HepG2 (cell line): Measurements from ENCODE around the gene PRM2. TPM values are rescaled to one million over a fixed set of nuclear protein-coding genes. Genes with fewer than 3 reads are reported as not detected.
A peak's percentile ranks its signal among the peaks of the same experiment; 100 is the strongest.

Experiments
- BCL6 ChIP-seq: IDR thresholded peaks from 2 replicates; pipeline ENCODE4 v1.6.1; 2016; ENCODE audit warnings: missing genetic modification reagents, missing compliant biosample characterization
- JUN ChIP-seq: sonication (generic); formaldehyde crosslinking; IDR thresholded peaks from 2 replicates; pipeline ENCODE4 v1.4.0; 2020; ENCODE audit warnings: mild to moderate bottlenecking, missing genetic modification reagents
- MTF1 ChIP-seq: sonication (generic); formaldehyde crosslinking; IDR thresholded peaks from 2 replicates; pipeline ENCODE4 v1.5.0; 2020; ENCODE audit warnings: missing genetic modification reagents
- NFKB2 ChIP-seq: sonication (generic); formaldehyde crosslinking; IDR thresholded peaks from 2 replicates; pipeline ENCODE4 v1.4.0; 2020; ENCODE audit warnings: missing genetic modification reagents, borderline replicate concordance
- RBFOX2 ChIP-seq: fragments of 200-400 bp; formaldehyde crosslinking; IDR thresholded peaks from 2 replicates; pipeline ENCODE4 v1.6.1; 2017; ENCODE audit warnings: low read depth, mild to moderate bottlenecking, low read length
- SMYD3 ChIP-seq: sonication (generic); formaldehyde crosslinking; IDR thresholded peaks from 2 replicates; pipeline ENCODE4 v1.8.1; 2023; ENCODE audit warnings: mild to moderate bottlenecking, missing genetic modification reagents
- THAP11 ChIP-seq: IDR thresholded peaks from 2 replicates; pipeline ENCODE4 v1.6.1; 2016; ENCODE audit warnings: missing biosample characterization, missing genetic modification reagents
- ZNF24 ChIP-seq: fragments of 450-650 bp; IDR thresholded peaks from 2 replicates; pipeline ENCODE4 v1.6.1; 2017; ENCODE audit warnings: antibody characterized with exemption, mild to moderate bottlenecking
- ZNF546 ChIP-seq: sonication (generic); formaldehyde crosslinking; conservative IDR thresholded peaks from 2 replicates; pipeline ENCODE4 v1.8.1; 2023; ENCODE audit warnings: mild to moderate bottlenecking, missing genetic modification reagents
- ZNF800 ChIP-seq: sonication (generic); formaldehyde crosslinking; IDR thresholded peaks from 2 replicates; pipeline ENCODE4 v1.4.0; 2020; ENCODE audit warnings: missing genetic modification reagents
- polyA plus RNA-seq, 8 experiments: library from polyadenylated mRNA; depleted of rRNA in 3 of 8; stranded (reverse) in 7 of 8; unstranded in 1 of 8; fragments of >200 nt; fragmentation: Illumina TruSeq in 4 of 8; extraction: Trizol in 4 of 8; gene quantifications; 2 replicates each; pipeline versions ENCODE4 v1.2.1 to v1.2.3, GENCODE V29; 2011 to 2016; ENCODE audit warnings: low read depth in 4 of 8, missing spikeins in 1 of 8, mixed read lengths in 1 of 8; ENCODE audit not compliant: insufficient read depth in 1 of 8
- total RNA-seq, 5 experiments: library from RNA; depleted of rRNA; stranded (reverse); fragments of >200 nt; fragmentation: Illumina TruSeq; extraction: Trizol; gene quantifications; 2 replicates each; pipeline ENCODE4 v1.2.3, GENCODE V29; 2016; ENCODE audit warnings: low read depth in 1 of 5
- TF ChIP-seq, protein P1 (sequence below): sonication (generic); formaldehyde crosslinking; IDR thresholded peaks from 2 replicates; pipeline ENCODE4 v1.4.0; 2020; ENCODE audit warnings: mild to moderate bottlenecking, missing genetic modification reagents
- TF ChIP-seq, protein P2 (sequence below): sonication (generic); formaldehyde crosslinking; IDR thresholded peaks from 2 replicates; pipeline ENCODE4 v1.9.0; 2021; ENCODE audit warnings: missing genetic modification reagents, mild to moderate bottlenecking, borderline replicate concordance
- TF ChIP-seq, protein P3 (sequence below): sonication (generic); formaldehyde crosslinking; IDR thresholded peaks from one replicate; pipeline ENCODE4 v1.5.1; 2020; ENCODE audit warnings: mild to moderate bottlenecking, missing genetic modification reagents; ENCODE audit errors: not compliant biosample characterization

Gene PRM2
- total and polyA plus RNA-seq, 2 of the 13 experiments (the other 11 are each of a cell fraction or from before 2014, with no cell fraction given) = 0.54 TPM; not detected in 1

DNA sequence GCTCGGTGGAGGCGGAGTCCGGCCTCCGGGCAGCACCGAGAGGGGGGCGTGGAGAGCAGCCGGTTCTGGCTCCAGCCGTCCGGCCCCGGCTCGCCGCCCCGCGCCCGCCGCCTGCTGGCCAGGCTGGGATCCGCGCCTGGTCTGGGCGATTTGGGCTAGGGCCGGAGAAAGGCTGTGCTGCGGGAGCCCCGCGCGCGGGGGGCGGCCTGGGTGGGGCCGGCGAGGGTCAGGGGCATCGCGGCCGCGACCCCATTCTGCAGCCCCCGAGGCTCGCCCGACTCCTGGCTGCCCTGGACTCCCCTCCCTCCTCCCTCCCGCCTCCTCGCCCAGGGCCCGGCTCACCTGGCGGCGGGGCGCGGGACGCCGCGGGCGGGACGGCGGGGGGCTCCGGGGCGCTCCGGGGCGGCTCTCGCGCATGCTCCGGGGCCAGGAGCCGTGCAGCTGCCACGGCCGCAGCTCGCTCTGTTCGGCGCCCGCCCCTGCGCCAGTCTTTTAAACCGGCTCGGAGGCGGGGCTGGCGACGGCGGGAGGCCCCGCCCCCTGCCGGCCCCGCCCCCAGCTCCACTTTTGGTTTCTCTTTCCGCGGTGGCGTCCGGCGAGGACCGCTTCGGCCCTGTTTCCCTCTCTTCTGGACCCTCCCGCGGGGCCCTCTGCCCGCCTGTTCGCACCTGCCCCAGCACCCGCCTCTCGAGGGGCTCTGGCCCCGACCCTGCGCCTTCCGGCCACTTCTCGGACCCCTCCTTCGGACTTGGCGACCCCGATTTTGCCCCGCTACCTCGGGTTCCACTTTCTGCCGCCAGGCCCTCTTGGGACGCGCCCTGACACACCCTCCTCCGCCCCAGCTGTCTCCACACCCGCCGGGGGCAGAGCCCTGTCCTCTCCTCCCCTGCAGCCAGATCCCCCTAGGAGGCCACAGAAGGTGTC lies 20.3 kb downstream of the PRM2 start, which contains the start of gene SOCS1 (continued):
- TF ChIP-seq, protein P1, sequence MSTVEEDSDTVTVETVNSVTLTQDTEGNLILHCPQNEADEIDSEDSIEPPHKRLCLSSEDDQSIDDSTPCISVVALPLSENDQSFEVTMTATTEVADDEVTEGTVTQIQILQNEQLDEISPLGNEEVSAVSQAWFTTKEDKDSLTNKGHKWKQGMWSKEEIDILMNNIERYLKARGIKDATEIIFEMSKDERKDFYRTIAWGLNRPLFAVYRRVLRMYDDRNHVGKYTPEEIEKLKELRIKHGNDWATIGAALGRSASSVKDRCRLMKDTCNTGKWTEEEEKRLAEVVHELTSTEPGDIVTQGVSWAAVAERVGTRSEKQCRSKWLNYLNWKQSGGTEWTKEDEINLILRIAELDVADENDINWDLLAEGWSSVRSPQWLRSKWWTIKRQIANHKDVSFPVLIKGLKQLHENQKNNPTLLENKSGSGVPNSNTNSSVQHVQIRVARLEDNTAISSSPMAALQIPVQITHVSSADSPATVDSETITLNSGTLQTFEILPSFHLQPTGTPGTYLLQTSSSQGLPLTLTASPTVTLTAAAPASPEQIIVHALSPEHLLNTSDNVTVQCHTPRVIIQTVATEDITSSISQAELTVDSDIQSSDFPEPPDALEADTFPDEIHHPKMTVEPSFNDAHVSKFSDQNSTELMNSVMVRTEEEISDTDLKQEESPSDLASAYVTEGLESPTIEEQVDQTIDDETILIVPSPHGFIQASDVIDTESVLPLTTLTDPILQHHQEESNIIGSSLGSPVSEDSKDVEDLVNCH (CRISPR knock-in tag) = no peak
- TF ChIP-seq ZNF24 (peak; percentile 39; the same call in 1 of the 2 replicates), NFKB2 (CRISPR knock-in tag) (peak; percentile 90), JUN (CRISPR knock-in tag) (0 out of 2 replicates have a peak, but pooled peaks have one; percentile 7), BCL6 (CRISPR knock-in tag) (peak; percentile 21; the same call in 1 of the 2 replicates), ZNF800 (peak; percentile 51; the same call in 1 of the 2 replicates), SMYD3 (CRISPR knock-in tag) (no peak), MTF1 (CRISPR knock-in tag) (peak; percentile 23; the same call in 1 of the 2 replicates), RBFOX2 (peak; percentile 87), ZNF546 (CRISPR knock-in tag) (peak; percentile 69), THAP11 (CRISPR knock-in tag) (peak; percentile 74)
- TF ChIP-seq, protein P2, sequence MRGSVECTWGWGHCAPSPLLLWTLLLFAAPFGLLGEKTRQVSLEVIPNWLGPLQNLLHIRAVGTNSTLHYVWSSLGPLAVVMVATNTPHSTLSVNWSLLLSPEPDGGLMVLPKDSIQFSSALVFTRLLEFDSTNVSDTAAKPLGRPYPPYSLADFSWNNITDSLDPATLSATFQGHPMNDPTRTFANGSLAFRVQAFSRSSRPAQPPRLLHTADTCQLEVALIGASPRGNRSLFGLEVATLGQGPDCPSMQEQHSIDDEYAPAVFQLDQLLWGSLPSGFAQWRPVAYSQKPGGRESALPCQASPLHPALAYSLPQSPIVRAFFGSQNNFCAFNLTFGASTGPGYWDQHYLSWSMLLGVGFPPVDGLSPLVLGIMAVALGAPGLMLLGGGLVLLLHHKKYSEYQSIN (CRISPR knock-in tag) = no peak
- TF ChIP-seq, protein P3, sequence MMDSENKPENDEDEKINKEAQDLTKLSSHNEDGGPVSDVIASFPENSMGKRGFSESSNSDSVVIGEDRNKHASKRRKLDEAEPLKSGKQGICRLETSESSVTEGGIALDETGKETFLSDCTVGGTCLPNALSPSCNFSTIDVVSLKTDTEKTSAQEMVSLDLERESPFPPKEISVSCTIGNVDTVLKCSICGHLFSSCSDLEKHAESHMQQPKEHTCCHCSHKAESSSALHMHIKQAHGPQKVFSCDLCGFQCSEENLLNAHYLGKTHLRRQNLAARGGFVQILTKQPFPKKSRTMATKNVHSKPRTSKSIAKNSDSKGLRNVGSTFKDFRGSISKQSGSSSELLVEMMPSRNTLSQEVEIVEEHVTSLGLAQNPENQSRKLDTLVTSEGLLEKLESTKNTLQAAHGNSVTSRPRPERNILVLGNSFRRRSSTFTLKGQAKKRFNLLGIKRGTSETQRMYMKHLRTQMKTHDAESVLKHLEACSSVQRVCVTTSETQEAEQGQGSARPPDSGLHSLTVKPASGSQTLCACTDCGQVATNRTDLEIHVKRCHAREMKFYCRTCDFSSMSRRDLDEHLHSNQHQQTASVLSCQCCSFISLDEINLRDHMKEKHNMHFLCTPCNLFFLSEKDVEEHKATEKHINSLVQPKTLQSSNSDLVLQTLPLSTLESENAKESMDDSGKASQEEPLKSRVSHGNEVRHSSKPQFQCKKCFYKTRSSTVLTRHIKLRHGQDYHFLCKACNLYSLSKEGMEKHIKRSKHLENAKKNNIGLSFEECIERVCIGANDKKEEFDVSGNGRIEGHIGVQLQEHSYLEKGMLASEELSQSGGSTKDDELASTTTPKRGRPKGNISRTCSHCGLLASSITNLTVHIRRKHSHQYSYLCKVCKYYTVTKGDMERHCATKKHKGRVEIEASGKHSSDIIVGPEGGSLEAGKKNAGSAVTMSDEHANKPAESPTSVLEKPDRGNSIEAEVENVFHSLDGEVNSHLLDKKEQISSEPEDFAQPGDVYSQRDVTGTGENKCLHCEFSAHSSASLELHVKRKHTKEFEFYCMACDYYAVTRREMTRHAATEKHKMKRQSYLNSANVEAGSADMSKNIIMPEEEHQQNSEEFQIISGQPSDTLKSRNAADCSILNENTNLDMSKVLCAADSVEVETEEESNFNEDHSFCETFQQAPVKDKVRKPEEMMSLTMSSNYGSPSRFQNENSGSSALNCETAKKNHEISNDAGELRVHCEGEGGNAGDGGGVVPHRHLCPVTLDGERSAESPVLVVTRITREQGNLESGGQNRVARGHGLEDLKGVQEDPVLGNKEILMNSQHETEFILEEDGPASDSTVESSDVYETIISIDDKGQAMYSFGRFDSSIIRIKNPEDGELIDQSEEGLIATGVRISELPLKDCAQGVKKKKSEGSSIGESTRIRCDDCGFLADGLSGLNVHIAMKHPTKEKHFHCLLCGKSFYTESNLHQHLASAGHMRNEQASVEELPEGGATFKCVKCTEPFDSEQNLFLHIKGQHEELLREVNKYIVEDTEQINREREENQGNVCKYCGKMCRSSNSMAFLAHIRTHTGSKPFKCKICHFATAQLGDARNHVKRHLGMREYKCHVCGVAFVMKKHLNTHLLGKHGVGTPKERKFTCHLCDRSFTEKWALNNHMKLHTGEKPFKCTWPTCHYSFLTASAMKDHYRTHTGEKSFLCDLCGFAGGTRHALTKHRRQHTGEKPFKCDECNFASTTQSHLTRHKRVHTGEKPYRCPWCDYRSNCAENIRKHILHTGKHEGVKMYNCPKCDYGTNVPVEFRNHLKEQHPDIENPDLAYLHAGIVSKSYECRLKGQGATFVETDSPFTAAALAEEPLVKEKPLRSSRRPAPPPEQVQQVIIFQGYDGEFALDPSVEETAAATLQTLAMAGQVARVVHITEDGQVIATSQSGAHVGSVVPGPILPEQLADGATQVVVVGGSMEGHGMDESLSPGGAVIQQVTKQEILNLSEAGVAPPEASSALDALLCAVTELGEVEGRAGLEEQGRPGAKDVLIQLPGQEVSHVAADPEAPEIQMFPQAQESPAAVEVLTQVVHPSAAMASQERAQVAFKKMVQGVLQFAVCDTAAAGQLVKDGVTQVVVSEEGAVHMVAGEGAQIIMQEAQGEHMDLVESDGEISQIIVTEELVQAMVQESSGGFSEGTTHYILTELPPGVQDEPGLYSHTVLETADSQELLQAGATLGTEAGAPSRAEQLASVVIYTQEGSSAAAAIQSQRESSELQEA (CRISPR knock-in tag) = no peak
